SU-DHL-6 (cell line): ENCODE measurements around the gene RAB8A.

ENCODE experiments used
- CTCF ChIP-seq: fragments of 200-600 bp; sonication (generic); IDR thresholded peaks from one replicate; pipeline ENCODE4 v1.5.1; 2017; ENCODE audit warnings: antibody characterized with exemption, mild to moderate bottlenecking, low read length, moderate library complexity; ENCODE audit not compliant: insufficient read depth, poor library complexity, severe bottlenecking
- EZH2phosphoT487 ChIP-seq: fragments of 200-600 bp; sonication (generic), shearing (Covaris generic); conservative IDR thresholded peaks from 2 replicates; pipeline ENCODE4 v1.6.1; 2018; ENCODE audit warnings: mild to moderate bottlenecking, antibody characterized with exemption, low read length, moderate library complexity, mixed read lengths

- TF ChIP-seq CTCF, result no peak
- TF ChIP-seq EZH2phosphoT487, result no peak
Observed at GRCh38 chr19:16180611-16181010, 68.9 kb downstream of the RAB8A start.
